A549 treated with AZD9567 at 1 μM for 4 hours (cell line): ENCODE data around the gene C1QTNF1. TPM values are rescaled to one million over a fixed set of nuclear protein-coding genes. Genes with fewer than 3 reads are reported as not detected.

Experiments used
- total RNA-seq: library from RNA; stranded (reverse); fragments of 200-300 nt; extraction: Qiagen RNA extraction; gene quantifications from 5 replicates; pipeline ENCODE4 v1.2.3, GENCODE V29; 2022; ENCODE audit not compliant: insufficient read depth

C1QTNF1 gene
- total RNA-seq: 35.2 to 45.2 TPM (median 41.2 TPM) in 5 replicates

GRCh38 chr17:79023886-79024771, at the start of gene C1QTNF1:
C1QTNF1 (plus strand) TSS chr17:79024169; CDS start chr17:79043969, 19,800 bp downstream.

GRCh38 chr17:78979780-78980623, 44.0 kb upstream of the C1QTNF1 start, which contains the start of gene LGALS3BP:
LGALS3BP (minus strand) TSS chr17:78979923; CDS start chr17:78977191, 2,732 bp downstream.

GRCh38 chr17:79009397-79010303, 14.3 kb upstream of the C1QTNF1 start, which contains the start of gene CANT1:
CANT1 (minus strand) TSS chr17:79009764; CDS start chr17:78997622, 12,142 bp downstream.

GRCh38 chr17:79074649-79075445, 50.9 kb downstream of the C1QTNF1 start, which contains the start of gene ENGASE:
ENGASE (plus strand) TSS chr17:79074824; CDS start chr17:79074945, 121 bp downstream.

Other genes with a start within 250 kb of the C1QTNF1 start
- gene CYTH1, start 241.9 kb upstream of the C1QTNF1 start, total RNA-seq: 46.8 to 50.3 TPM (median 48.7 TPM) in 5 replicates
- 58.9 to 69.7 TPM (median 67.6 TPM) in 5 replicates for gene USP36, start 183.4 kb upstream of the C1QTNF1 start, total RNA-seq
- 0.20 to 0.53 TPM (median 0.38 TPM) in 4 of 5 replicates, not detected in the other for gene CEP295NL, start 121.0 kb upstream of the C1QTNF1 start, total RNA-seq
- gene TIMP2, start 98.8 kb upstream of the C1QTNF1 start, total RNA-seq: 187 to 223 TPM (median 207 TPM) in 5 replicates
- gene LGALS3BP, start 44.2 kb upstream of the C1QTNF1 start, total RNA-seq: 65.0 to 82.5 TPM (median 70.4 TPM) in 5 replicates
- 75.1 to 86.0 TPM (median 79.6 TPM) in 5 replicates for gene CANT1, start 14.4 kb upstream of the C1QTNF1 start, total RNA-seq
- gene ENGASE, start 50.7 kb downstream of the C1QTNF1 start, total RNA-seq: 7.6 to 24.0 TPM (median 21.6 TPM) in 5 replicates